ENCODE data around the gene CEND1.

CEND1 gene

GRCh38 chr11:777288-778255, 12.3 kb downstream of the CEND1 start, which contains the start of gene GATD1:
TSS of gene GATD1 (minus strand) at chr11:777487. CDS start at chr11:777462, 25 bp downstream.
- peak; percentile 96 for DNase-seq

- no peak for DNase-seq
Measured at GRCh38 chr11:776561-777287, 13.2 kb downstream of the CEND1 start.

GRCh38 chr11:776263-776560, 13.7 kb downstream of the CEND1 start:
- DNase-seq, result no peak

- no peak for DNase-seq
Measured at GRCh38 chr11:774873-775592, 14.9 kb downstream of the CEND1 start.

- no peak for DNase-seq
Measured at GRCh38 chr11:773830-774229, 16.1 kb downstream of the CEND1 start.

- DNase-seq, result no peak
Measured at GRCh38 chr11:773425-773824, 16.5 kb downstream of the CEND1 start.

GRCh38 chr11:772429-773390, 17.2 kb downstream of the CEND1 start:
- no peak for DNase-seq

GRCh38 chr11:771617-772204, 18.2 kb downstream of the CEND1 start:
- no peak for DNase-seq

GRCh38 chr11:770642-771616, 19.0 kb downstream of the CEND1 start:
- DNase-seq, result no peak

- DNase-seq, result no peak
Measured at GRCh38 chr11:769887-770641, 19.8 kb downstream of the CEND1 start.

- no peak for DNase-seq
Measured at GRCh38 chr11:767238-767637, 22.7 kb downstream of the CEND1 start.

- no peak for DNase-seq
Measured at GRCh38 chr11:766936-767210, 23.0 kb downstream of the CEND1 start.

GRCh38 chr11:766106-766935, 23.6 kb downstream of the CEND1 start:
- no peak for DNase-seq

GRCh38 chr11:765802-766091, 24.1 kb downstream of the CEND1 start:
- no peak for DNase-seq

GRCh38 chr11:765025-765801, 24.7 kb downstream of the CEND1 start:
- DNase-seq, result peak; percentile 65

- DNase-seq, result no peak
Measured at GRCh38 chr11:764322-765024, 25.4 kb downstream of the CEND1 start.

GRCh38 chr11:763549-764321, 26.2 kb downstream of the CEND1 start:
- no peak for DNase-seq

All from activated naive CD4-positive, alpha-beta T cell treated with anti-CD3 and anti-CD28 coated beads, Interleukin-2, amount 50 U/mL, for 16 hours (primary cell).